GM12892 (cell line): ENCODE results near the gene CALHM2.
"Not testable (repeated sequence)": the region's sequence is repeated elsewhere in the genome, so short reads cannot be mapped to it uniquely, and the experiment has no call there.

ENCODE experiments used
- DNase-seq: peaks from one replicate; pipeline ENCODE4 v3.0.0; 2011; ENCODE audit not compliant: insufficient read length
- FAIRE-seq: peaks from 2 replicates; lab custom pipeline; 2011; peaks lifted over from hg19 to GRCh38; lab: Jason Lieb, UNC
- POLR2A ChIP-seq: IDR thresholded peaks from 2 replicates; pipeline ENCODE4 v1.6.1; 2011; ENCODE audit warnings: low read depth, low read length, control low read depth
- POLR2AphosphoS5 ChIP-seq: IDR thresholded peaks from 2 replicates; pipeline ENCODE4 v1.6.1; 2011; ENCODE audit warnings: low read depth, low read length, control low read depth
- TAF1 ChIP-seq: IDR thresholded peaks from 2 replicates; pipeline ENCODE4 v1.6.1; 2011; ENCODE audit warnings: low read depth, mild to moderate bottlenecking, control low read depth, low read length, borderline replicate concordance

Gene CALHM2

GRCh38 chr10:103492655-103493261 is 40.6 kb upstream of the CALHM2 start:
- DNase-seq: no peak
- FAIRE-seq: peak; percentile 68

GRCh38 chr10:103491729-103492364 is 39.7 kb upstream of the CALHM2 start:
- no peak for DNase-seq
- FAIRE-seq: no peak
- TF ChIP-seq POLR2AphosphoS5 (no peak), TAF1 (no peak), POLR2A (no peak)

More at GRCh38 chr10:103492655-103493261, 40.6 kb upstream of the CALHM2 start:
- no peak for TF ChIP-seq TAF1
- no peak for TF ChIP-seq POLR2A
- TF ChIP-seq POLR2AphosphoS5: no peak

GRCh38 chr10:103490986-103491314 is 38.8 kb upstream of the CALHM2 start:
- no peak for TF ChIP-seq POLR2A
- TF ChIP-seq TAF1: no peak
- no peak for TF ChIP-seq POLR2AphosphoS5
- DNase-seq (no peak), FAIRE-seq (no peak)

GRCh38 chr10:103487410-103487708 is 35.2 kb upstream of the CALHM2 start:
- FAIRE-seq (no peak), DNase-seq (no peak)
- no peak for TF ChIP-seq POLR2AphosphoS5
- no peak for TF ChIP-seq POLR2A
- no peak for TF ChIP-seq TAF1

GRCh38 chr10:103486635-103487409 is 34.7 kb upstream of the CALHM2 start:
- not testable (repeated sequence) for FAIRE-seq, DNase-seq

- no peak for TF ChIP-seq POLR2A
- TF ChIP-seq POLR2AphosphoS5: no peak
- TF ChIP-seq TAF1: no peak
- FAIRE-seq (peak; percentile 93), DNase-seq (no peak)
These were observed 29.9 kb upstream of the CALHM2 start for GRCh38 chr10:103481974-103482531.

- no peak for DNase-seq
- TF ChIP-seq TAF1: no peak
- no peak for TF ChIP-seq POLR2AphosphoS5
- no peak for TF ChIP-seq POLR2A
- FAIRE-seq: no peak
These were observed 28.4 kb upstream of the CALHM2 start for GRCh38 chr10:103480521-103480920.

GRCh38 chr10:103479135-103479534 is 27.0 kb upstream of the CALHM2 start, which contains the start of gene CALHM3:
Gene CALHM3 (minus strand): TSS chr10:103479240. CDS start chr10:103479032, 208 bp downstream.
- TF ChIP-seq POLR2A (no peak), TAF1 (no peak), POLR2AphosphoS5 (no peak)
- FAIRE-seq: no peak
- DNase-seq: no peak

- no peak for DNase-seq
- TF ChIP-seq POLR2A (no peak), TAF1 (no peak), POLR2AphosphoS5 (no peak)
- FAIRE-seq: no peak
These were observed 26.5 kb upstream of the CALHM2 start for GRCh38 chr10:103478671-103479070.

GRCh38 chr10:103476046-103476768 is 24.0 kb upstream of the CALHM2 start:
- FAIRE-seq: no peak
- TF ChIP-seq POLR2A (peak; percentile 31; the same call in 1 of the 2 replicates), POLR2AphosphoS5 (no peak)
- no peak for DNase-seq

GRCh38 chr10:103475437-103475836 is 23.3 kb upstream of the CALHM2 start:
- no peak for TF ChIP-seq POLR2A
- no peak for TF ChIP-seq POLR2AphosphoS5
- TF ChIP-seq TAF1: no peak
- FAIRE-seq (no peak), DNase-seq (no peak)
